ENCODE results near the gene ADCY7. TPM values are rescaled to one million over a fixed set of nuclear protein-coding genes. Genes with fewer than 3 reads are reported as not detected.
A peak's percentile ranks its signal among the peaks of the same experiment; 100 is the strongest.

The ADCY7 gene
- total and polyA plus RNA-seq, 3 donors from 2014 or later = 5.9 to 9.4 (median 5.9) TPM

DNA sequence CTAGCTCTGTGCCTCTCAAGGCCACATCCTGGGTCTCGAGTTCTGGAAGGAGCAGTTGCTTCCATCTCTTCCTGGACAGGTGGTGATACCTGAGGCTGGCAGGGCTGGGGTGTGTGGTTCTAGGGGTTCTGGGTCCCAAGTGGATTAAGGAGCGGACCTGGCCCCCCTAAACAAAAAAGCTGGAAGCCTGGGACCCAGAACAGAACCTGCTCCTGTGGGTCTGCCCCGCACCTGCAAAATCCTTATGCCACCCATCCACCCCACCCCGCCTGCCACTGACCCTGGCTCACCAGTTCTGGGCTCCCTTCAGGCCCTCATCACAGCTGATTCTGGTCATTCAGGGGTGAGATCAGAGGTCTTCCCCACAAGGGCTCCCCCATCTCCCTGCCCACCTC lies 44.8 kb downstream of the ADCY7 start:
- peaks cover 38% of the 10 kb centered on the region for H3K4me1 ChIP-seq
- no peak for TF ChIP-seq POLR2A (IDR thresholded peaks at IDR 0.05)
- TF ChIP-seq CTCF (IDR thresholded peaks at IDR 0.05) = no peak
- H3K4me3 ChIP-seq = no peak overlapping the region
- no peak for DNase-seq
- intact Hi-C loops (cut with DNase I; ENCODE audit: low total_unique reads) = no loop called here
- H3K27me3 ChIP-seq = no peaks in the 10 kb centered on the region
- H3K27ac ChIP-seq = no peak overlapping the region
- H3K9me3 ChIP-seq = no peaks in the 10 kb centered on the region
- 85 to 88% methylated on average over 3 to 4 of the region's 4 CpGs for WGBS, 2 donors
- H3K36me3 ChIP-seq (ENCODE audit: low read depth, missing control alignments) = no peaks in the 10 kb centered on the region

DNA sequence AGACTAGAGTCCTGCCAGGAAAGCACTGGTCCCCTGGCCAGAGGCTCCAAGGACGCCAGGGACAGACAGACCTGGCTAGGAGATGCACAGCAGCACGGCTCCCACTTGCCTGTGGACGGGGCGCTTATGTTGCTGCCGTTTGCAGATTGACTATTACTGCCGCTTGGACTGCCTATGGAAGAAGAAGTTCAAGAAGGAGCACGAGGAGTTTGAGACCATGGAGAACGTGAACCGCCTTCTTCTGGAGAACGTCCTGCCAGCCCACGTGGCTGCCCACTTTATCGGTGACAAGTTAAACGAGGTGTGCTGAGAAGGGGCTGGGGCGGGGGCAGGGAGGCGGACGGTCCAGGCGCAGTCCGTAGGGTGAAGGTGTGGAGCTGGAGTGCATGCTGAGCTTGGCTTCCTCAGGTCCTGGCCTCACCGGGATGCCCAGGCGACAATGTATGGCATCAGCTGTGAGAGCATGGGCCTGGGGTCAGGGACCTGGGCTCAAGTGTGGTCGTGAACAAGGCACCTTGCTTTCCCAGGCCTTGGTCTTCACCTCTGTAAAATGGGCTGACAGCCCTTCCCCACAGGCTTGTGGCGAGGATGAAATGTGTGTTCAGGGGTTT lies 45.6 kb downstream of the ADCY7 start:
- Histone ChIP-seq H3K36me3 (ENCODE audit: low read depth, missing control alignments) (no peaks in the 10 kb centered on the region), H3K27me3 (no peaks in the 10 kb centered on the region), H3K9me3 (no peaks in the 10 kb centered on the region), H3K4me3 (no peak overlapping the region), H3K27ac (no peak overlapping the region), H3K4me1 (peaks cover 38% of the 10 kb centered on the region)
- WGBS, 2 donors = 90 to 93% methylated on average over 20 to 22 of the region's 22 CpGs
- TF ChIP-seq POLR2A (IDR thresholded peaks at IDR 0.05) = no peak
- TF ChIP-seq CTCF (IDR thresholded peaks at IDR 0.05) = no peak
- intact Hi-C loops (cut with DNase I; ENCODE audit: low total_unique reads) = no loop called here
- DNase-seq = peak; percentile 11

DNA sequence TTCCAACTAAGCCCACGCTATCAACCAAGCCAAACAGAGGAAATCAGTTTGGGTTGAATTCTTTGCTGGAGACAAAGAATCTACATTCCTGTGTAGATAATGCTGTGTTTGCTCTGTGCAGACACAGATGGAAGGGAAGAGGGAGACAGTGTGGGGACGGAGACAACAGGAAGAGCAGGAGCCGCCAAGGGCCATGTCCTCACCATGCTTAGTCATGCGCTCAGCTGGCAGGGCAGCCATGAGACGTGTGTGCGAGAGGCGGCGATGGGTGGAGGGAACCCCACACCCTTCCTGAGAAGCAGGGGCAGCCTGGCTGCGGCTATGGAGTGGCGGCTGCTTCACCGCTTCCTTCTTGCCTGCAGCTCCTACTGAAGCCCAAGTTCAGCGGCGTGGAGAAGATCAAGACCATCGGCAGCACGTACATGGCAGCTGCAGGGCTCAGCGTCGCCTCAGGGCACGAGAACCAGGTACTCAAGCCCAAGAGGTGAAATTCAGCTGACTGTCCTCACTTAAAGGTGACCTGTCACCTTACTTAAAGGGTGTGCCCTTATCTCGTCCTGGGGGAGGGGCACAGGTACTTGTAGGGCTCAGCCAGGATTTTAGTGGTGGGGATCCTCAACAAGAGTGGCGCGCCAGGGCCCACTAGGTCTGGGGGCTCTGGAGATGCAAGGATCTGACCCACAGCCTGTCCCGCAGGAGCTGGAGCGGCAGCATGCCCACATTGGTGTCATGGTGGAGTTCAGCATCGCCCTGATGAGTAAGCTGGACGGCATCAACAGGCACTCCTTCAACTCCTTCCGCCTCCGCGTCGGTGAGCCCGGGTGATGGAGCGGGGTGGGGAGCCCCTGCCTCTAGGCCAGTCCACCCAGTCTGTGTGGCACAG lies 47.5 kb downstream of the ADCY7 start:
- H3K27ac ChIP-seq = peak overlapping the region in 1 of 2 donors; percentile 50
- intact Hi-C loops (cut with DNase I; ENCODE audit: low total_unique reads) = no loop called here
- H3K27me3 ChIP-seq = no peaks in the 10 kb centered on the region
- peak; percentile 53 for DNase-seq
- H3K36me3 ChIP-seq (ENCODE audit: low read depth, missing control alignments) = no peaks in the 10 kb centered on the region
- no peaks in the 10 kb centered on the region for H3K9me3 ChIP-seq
- TF ChIP-seq CTCF (IDR thresholded peaks at IDR 0.05) (no peak), POLR2A (IDR thresholded peaks at IDR 0.05) (no peak)
- WGBS, 2 donors = 85 to 88% methylated on average over 31 of the region's 31 CpGs
- H3K4me3 ChIP-seq = no peak overlapping the region
- peaks cover 38% of the 10 kb centered on the region for H3K4me1 ChIP-seq

- Histone ChIP-seq H3K4me3 (no peak overlapping the region), H3K4me1 (peaks cover 29% of the 10 kb centered on the region), H3K9me3 (no peaks in the 10 kb centered on the region), H3K27ac (peak overlapping the region in 1 of 2 donors; percentile 50), H3K36me3 (ENCODE audit: low read depth, missing control alignments) (no peaks in the 10 kb centered on the region), H3K27me3 (no peaks in the 10 kb centered on the region)
- WGBS, 2 donors = 67 to 79% methylated on average over 8 of the region's 8 CpGs
- DNase-seq = peak; percentile 57
- TF ChIP-seq CTCF (IDR thresholded peaks at IDR 0.05) (no peak), POLR2A (IDR thresholded peaks at IDR 0.05) (no peak)
- intact Hi-C loops (cut with DNase I; ENCODE audit: low total_unique reads) = no loop called here
Observed at GRCh38 chr16:50314665-50315064, 48.3 kb downstream of the ADCY7 start.
